Fibroblast of gingiva (primary cell): ENCODE results near the gene PRR36.
"Not testable (repeated sequence)": the region's sequence is repeated elsewhere in the genome, so short reads cannot be mapped to it uniquely, and the experiment has no call there.

Experiments used
- DNase-seq: peaks from one replicate; pipeline ENCODE4 v3.0.0-alpha.2; 2011; ENCODE audit warnings: low read depth

The PRR36 gene

DNA sequence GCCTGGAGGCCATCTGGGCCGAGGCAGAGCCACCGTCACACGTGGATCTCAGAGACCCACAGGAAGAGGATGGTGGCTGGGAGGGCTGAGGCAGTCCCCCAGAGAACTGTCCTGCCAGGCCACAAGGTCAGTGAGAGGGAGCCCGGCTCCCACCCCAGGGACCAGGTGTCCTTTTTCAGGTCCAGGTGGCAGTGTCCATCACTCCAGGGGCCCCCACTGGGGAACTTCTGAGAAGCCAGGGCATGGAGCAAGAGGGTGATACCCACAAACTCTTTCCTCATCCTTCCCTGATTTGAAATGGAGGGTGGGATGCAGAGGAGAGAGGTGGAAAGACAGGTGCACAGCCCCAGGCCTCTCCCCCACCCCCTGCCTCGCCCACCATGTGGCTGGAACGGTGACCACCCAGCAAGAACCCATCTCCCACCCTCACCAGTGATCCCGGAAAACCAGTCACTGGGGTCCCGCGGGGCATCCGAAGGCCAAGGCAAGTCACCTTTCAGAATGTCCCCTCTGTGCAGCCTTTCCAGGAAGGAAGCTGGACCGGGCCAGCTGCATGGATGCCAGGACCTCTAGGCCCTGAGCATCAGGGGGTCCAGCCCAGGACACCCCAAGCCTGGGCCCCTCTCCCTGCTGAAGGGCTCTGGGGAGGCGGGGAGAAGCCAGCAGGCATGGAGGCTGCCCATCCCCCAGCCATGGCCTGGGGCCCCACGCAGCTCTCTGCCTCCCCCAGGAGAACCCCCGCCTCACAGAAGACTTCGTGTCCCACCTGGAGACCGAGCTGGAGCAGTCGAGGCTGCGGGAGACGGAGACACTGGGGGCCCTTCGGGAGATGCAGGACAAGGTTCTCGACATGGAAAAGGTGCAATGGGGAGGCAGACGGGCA is 14.1 kb downstream of the PRR36 start:
- DNase-seq = no peak

GRCh38 chr19:7859087-7859486 is 15.1 kb downstream of the PRR36 start:
- not testable (repeated sequence) for DNase-seq

- no peak for DNase-seq
Measured at GRCh38 chr19:7858109-7858770, 15.9 kb downstream of the PRR36 start.

DNA sequence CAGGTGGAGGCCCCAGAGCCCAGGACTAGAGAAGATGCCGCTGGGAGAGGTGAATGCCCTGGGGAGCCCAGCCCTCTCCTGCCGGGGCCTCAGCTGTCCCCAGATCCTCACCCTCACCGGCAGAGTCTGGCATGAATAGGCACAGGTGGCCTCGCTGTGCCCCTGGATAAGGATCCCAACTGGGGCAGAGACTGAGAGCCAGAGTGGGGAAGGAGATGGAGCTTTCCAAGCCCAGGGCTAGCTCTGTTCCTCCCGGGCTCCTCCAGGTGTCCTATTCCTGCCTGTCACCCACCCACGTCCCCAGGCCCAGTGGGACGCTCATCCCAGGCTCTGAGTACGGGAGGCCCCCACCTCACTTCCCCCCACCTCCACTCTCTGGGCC is 16.5 kb downstream of the PRR36 start:
- no peak for DNase-seq

DNA sequence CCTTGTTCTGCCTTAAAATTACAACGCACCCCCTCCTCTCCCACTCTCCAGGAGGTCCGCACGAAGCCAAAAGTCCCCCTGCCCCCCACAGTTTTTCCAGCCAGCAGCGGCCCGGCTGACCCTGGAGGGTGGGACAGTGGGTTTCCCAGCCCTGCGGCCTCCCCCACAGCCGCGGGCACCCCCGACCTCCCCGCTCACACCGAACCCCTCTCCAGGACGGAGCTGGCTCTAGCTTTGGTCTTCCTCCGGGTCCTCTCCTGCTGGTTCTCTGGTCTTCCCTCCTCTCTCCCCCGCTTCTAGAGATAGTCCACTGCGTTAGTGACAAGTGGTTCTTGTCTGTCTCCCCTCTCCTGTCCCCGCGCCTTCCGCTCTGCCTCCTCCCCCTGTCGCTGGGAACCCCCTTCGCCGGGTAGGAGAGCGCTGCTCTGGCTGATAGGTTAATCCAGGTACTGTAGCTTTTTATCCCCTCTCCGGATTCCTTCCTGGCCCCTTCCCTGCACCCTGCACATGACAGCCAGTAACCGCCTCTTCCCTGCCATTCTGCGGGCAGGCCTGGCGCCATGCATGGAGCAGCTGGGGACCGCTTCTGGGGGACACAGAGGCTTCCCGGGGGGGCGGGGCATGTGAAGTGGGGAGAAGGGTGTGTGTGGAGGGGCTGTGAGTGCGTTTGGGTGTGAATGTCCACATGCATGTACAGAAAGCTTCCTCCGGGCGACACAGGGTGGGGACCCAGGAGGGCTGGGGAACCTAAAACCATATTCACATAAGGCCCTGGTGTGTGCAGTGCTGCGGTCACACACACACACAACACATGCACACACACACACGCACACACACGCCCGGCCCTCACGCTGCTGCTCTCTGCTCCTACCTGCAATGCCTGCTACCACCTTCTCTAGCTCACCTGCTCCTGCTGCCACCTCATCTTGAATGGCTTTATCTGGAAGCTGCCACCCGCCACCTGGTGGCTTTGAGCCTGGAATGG is 17.2 kb downstream of the PRR36 start:
- DNase-seq = no peak

DNA sequence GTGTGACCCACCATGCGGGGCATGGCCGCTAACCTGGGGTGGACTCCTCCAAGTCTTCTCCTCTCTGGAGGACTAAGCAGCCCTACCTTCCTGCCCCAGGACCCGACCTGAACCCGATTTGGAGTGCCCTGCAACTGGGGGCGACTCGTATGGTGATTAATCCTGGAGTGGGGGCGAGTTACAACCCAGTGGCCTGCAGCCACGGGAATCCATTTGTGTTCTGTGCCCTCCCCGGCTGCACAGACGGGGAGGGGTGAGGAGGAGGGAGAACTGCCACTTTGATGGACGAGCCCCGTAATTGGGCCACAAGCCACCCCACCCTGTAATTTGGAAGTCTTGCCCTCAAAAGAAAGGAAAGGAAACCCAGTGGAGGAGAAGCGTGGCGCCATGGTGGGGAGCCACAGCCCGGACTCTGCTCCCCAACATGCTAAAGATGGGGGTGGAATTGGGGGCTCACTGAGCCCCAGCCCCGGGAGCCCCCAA is 18.0 kb downstream of the PRR36 start:
- no peak for DNase-seq

DNA sequence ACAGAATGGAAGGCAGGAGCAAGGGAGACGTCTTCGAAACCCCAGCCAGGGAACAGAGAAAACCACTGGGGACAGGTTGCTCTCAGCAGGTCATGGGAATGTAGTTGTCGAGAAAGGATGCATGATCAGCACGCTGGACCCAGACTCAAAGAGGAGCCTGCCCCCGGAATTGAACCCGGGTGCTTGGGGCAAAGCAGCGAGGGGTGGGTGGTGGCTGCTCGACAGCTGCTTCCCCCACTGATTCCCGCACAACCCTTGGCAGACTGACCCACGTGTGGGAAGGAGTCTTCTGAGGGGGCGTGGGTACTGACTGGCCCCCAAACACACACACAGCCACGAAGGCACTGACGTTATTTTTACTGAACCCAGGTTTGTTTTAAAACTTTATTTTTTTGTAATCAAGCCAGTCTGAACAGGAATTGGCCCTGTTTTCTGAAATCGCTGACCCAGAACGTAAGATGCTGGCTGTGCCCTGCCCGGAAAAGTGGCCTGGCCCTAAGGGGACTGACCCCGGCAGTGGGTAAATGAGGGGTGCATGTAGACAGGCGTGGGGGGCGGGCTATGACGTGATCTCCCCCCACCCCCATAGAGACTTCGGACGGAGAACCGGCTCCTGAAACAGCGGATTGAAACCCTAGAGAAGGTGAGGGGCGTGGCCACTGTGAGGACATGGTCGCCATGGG is 18.6 kb downstream of the PRR36 start:
- DNase-seq = no peak

GRCh38 chr19:7853770-7854128 is 20.4 kb downstream of the PRR36 start:
- no peak for DNase-seq

DNA sequence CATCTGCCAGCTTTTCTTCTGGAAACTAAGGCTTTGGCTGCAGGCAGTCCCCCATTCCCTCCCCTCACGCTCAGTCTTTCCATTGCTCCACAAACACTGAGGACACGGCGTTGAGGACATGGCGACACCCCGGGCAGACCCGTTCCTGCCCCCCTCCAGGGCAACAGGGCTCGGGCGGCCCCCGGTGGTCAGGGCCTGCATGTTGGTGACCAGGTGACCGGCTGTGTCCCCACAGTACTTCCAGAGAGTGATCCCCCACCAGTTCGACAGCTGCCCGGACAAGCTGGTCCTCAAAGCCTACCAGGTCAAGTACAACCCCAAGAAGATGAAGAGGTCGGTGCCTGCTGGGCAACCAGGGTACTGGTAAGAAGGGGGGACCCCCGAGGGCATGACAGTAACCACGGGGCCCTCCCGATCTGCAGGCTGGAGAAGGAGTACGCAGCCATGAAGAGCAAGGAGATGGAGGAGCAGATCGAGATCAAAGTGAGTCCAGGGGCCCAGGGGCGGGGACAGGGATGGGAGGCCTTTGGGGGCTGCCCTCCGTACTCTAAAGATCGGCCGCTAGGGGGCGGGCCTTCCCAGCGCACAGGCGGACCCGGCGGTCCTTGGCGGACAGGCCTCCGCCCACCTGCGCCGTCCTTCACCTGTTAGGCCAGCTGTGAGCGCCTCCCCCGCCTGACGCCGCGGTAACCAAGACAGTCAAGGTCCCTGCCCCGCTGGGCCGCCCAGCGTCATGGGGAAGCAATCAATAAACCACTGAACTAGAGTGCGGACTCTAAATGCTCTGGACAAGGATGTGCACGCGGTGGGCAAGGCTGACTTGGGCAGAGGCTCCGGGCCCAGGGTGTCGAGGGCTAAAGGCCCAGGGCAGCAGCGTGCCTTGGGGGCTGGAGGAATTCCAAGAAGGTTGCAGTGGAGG is 21.1 kb downstream of the PRR36 start:
- peak; percentile 28 for DNase-seq

DNA sequence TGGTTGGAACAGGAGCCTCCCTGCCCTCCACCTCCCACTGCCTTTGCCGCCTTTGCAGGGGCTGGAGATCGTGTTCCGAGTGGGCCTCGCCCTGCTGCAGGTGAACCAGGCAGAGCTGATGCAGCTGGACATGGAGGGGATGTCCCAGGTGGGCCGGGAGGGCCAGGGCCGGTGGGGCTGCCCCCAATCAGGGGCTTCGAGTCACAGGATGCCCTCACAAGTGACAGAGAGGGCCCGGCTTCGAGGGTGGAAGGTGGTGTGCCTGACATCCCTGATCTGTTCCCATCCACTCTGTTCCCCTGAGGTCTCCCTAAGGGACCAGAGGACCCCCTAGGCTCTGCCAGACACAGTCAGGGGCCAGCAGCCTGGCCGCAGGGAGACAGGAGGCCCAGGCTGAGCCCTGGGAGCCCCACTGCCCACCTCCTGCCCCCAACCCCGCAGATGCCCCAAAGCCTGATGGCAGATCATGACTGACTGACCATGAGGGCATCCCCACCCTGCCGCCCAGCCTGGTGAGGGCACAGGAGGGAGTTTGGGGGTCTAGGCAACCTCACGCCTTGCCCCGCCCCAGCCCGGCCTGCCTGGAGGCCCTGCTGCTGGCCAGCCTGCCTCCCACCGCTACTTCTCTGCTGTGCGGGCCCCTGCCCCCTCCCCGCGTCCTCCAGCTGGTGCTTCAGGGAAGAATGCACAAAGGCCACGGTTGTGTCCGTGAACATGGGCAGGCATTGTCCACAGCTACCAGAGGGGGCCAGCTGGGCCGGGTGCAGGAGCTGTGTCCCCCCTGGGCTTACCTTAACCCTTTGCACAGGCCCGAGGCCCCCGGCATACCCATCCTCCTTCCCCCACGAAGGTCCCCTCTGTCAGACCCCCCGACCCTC is 22.3 kb downstream of the PRR36 start:
- DNase-seq = no peak

- no peak for DNase-seq
Measured at GRCh38 chr19:7850945-7851622, 23.1 kb downstream of the PRR36 start.

DNA sequence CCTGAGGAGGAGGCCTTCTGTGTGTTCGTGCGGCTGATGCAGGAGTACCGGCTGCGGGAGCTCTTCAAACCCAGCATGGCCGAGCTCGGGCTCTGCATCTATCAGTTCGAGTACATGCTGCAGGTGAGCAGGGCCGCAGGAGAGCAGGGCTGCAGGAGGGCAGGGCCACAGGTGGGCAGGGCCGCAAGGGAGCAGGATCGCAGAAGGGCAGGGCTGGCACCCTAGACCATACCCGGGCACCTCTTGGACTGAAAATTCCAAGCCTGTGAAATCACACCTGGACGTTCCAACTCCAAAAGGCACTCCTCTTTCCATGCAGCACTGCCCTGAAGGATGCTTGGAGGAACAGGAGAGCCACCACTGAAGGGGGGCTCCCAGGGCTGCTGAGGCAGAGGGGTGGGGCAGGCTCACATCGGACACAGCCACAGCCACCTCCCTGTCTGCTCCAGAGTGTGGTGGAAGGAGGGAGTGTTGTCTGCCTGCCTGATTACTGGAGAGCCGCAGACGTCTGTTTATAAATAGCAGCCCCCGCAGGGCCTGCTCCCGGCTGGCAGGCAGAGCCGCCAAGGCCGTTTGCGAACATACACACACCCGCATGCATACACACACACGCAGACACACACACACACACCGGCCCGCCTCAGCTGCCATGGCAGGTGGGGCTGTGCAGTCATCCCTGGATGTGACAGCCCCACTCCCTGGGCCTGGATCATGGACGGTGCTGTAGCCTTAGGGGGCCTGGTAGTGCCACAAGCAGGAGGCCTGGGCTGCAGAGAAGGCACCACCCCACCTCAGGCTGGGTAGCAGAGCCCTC is 24.0 kb downstream of the PRR36 start:
- no peak for DNase-seq

DNA sequence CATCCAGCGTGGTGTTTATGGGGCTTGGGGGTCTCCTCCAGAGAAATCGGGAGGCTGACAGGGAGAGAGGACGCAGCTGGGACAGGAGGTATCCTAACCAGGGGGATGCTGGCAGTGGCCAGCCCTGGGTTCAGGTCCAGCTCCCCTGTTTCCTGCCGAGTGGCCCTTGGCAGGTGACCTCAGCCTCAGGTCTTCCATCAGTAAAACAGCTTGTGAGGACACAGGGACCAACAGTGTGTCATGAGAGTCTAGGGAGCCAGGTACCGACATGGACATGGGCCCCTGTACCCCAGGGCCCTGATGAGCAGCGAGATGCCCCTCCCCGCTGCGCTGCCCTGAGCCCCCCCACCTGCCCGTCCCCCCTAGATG is 24.6 kb downstream of the PRR36 start:
- no peak for DNase-seq

- DNase-seq = no peak
Measured at GRCh38 chr19:7848779-7849457, 25.3 kb downstream of the PRR36 start.

- DNase-seq = no peak
Measured at GRCh38 chr19:7847664-7848063, 26.5 kb downstream of the PRR36 start.

DNA sequence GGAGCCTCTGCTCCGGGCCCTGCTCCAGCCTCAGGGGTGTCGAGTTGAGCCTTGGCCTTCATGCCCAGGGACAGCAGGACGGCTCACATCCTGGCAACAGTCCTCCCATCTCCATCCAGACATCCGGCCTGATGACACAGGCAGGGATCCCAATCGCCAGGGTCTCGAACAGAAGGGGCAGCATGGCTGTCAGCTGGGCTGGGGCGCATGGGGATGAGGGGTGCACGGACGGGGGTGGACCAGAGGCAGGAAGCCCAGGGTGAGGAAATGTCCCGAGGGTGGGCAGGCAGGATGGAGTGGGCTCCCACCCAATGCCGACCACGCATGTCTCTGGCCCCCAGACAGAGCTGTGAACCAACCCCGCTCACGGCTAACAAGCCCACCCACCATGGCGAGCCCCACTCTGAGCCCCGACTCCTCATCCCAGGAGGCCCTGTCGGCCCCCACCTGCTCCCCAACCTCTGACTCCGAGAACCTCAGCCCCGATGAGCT is 28.0 kb downstream of the PRR36 start:
- DNase-seq = no peak

GRCh38 chr19:7845390-7846154 is 28.6 kb downstream of the PRR36 start:
- DNase-seq = no peak
